ENCODE data around the gene PLVAP. TPM values are rescaled to one million over a fixed set of nuclear protein-coding genes. Genes with fewer than 3 reads are reported as not detected.
A peak's percentile ranks its signal among the peaks of the same experiment; 100 is the strongest.

The PLVAP gene
- total and polyA plus RNA-seq, 9 of the 15 experiments (the other 6 are each of a cell fraction or from before 2014, with no cell fraction given) = 0.09 to 0.84 (median 0.51) TPM; not detected in 4

DNA sequence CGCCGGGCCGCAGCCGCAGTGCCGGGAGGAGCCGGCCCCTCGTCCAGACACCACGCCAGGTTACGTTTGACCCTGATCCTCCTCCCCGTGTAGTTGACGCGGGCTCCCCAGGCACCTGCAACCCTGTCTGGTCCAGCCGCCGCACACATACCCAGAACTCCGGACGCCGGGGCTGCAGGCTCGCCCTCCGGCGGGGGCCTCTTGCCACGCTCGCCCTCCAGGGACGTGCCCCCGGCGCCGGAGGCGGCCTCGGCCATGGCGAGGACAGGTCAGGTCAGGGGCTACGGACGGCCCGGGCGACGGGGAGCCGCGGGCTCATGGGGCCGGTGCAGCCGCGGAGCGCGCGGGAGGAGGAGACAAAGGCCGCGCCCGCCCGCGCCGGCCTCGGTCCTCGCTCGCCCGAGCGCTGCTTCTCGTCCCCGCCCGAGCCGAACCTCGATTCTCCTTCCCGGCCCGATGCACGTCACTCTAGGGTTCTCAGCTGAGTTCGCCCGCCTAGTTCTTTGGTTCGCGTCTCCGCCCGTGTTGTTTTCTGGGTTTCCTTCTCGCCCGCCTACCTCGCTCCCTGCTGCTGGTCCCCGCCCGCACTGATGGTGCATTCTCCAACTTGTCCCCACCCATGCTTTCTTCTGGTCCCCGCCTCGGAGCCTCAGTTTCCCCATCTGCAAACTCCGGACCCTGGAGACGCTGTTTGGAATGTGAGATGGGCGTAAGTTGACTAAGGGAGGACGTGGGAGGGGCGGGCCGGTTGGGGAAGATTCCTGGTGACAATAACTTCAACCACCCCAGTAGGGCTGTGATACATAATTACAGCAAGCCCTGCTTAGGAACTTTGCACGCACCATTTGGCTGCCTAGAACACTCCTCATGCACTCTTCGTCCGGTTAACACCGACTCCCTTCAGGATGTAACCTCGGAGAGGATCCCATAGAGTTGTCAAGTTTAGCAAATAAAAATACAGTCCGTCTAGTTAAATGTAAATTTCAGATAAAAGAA, 42.4 kb downstream of the PLVAP start, which contains the start of gene ANO8 (continued):
- TF ChIP-seq, protein P1, sequence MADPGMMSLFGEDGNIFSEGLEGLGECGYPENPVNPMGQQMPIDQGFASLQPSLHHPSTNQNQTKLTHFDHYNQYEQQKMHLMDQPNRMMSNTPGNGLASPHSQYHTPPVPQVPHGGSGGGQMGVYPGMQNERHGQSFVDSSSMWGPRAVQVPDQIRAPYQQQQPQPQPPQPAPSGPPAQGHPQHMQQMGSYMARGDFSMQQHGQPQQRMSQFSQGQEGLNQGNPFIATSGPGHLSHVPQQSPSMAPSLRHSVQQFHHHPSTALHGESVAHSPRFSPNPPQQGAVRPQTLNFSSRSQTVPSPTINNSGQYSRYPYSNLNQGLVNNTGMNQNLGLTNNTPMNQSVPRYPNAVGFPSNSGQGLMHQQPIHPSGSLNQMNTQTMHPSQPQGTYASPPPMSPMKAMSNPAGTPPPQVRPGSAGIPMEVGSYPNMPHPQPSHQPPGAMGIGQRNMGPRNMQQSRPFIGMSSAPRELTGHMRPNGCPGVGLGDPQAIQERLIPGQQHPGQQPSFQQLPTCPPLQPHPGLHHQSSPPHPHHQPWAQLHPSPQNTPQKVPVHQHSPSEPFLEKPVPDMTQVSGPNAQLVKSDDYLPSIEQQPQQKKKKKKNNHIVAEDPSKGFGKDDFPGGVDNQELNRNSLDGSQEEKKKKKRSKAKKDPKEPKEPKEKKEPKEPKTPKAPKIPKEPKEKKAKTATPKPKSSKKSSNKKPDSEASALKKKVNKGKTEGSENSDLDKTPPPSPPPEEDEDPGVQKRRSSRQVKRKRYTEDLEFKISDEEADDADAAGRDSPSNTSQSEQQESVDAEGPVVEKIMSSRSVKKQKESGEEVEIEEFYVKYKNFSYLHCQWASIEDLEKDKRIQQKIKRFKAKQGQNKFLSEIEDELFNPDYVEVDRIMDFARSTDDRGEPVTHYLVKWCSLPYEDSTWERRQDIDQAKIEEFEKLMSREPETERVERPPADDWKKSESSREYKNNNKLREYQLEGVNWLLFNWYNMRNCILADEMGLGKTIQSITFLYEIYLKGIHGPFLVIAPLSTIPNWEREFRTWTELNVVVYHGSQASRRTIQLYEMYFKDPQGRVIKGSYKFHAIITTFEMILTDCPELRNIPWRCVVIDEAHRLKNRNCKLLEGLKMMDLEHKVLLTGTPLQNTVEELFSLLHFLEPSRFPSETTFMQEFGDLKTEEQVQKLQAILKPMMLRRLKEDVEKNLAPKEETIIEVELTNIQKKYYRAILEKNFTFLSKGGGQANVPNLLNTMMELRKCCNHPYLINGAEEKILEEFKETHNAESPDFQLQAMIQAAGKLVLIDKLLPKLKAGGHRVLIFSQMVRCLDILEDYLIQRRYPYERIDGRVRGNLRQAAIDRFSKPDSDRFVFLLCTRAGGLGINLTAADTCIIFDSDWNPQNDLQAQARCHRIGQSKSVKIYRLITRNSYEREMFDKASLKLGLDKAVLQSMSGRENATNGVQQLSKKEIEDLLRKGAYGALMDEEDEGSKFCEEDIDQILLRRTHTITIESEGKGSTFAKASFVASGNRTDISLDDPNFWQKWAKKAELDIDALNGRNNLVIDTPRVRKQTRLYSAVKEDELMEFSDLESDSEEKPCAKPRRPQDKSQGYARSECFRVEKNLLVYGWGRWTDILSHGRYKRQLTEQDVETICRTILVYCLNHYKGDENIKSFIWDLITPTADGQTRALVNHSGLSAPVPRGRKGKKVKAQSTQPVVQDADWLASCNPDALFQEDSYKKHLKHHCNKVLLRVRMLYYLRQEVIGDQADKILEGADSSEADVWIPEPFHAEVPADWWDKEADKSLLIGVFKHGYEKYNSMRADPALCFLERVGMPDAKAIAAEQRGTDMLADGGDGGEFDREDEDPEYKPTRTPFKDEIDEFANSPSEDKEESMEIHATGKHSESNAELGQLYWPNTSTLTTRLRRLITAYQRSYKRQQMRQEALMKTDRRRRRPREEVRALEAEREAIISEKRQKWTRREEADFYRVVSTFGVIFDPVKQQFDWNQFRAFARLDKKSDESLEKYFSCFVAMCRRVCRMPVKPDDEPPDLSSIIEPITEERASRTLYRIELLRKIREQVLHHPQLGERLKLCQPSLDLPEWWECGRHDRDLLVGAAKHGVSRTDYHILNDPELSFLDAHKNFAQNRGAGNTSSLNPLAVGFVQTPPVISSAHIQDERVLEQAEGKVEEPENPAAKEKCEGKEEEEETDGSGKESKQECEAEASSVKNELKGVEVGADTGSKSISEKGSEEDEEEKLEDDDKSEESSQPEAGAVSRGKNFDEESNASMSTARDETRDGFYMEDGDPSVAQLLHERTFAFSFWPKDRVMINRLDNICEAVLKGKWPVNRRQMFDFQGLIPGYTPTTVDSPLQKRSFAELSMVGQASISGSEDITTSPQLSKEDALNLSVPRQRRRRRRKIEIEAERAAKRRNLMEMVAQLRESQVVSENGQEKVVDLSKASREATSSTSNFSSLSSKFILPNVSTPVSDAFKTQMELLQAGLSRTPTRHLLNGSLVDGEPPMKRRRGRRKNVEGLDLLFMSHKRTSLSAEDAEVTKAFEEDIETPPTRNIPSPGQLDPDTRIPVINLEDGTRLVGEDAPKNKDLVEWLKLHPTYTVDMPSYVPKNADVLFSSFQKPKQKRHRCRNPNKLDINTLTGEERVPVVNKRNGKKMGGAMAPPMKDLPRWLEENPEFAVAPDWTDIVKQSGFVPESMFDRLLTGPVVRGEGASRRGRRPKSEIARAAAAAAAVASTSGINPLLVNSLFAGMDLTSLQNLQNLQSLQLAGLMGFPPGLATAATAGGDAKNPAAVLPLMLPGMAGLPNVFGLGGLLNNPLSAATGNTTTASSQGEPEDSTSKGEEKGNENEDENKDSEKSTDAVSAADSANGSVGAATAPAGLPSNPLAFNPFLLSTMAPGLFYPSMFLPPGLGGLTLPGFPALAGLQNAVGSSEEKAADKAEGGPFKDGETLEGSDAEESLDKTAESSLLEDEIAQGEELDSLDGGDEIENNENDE (IDR thresholded peaks at IDR 0.05; ENCODE audit: low read depth, low read length) = no peak
- peak; percentile 43; the same call in 1 of the 2 replicates for TF ChIP-seq E2F1 (CRISPR knock-in tag; IDR thresholded peaks at IDR 0.05)
- TF ChIP-seq BRF1 (IDR thresholded peaks at IDR 0.05; ENCODE audit: borderline replicate concordance, extremely low read depth, insufficient read length) = no peak
- no peak for TF ChIP-seq GABPB2 (CRISPR knock-in tag; conservative IDR thresholded peaks at IDR 0.05)
- TF ChIP-seq RBM39 (optimal IDR thresholded peaks at IDR 0.05; ENCODE audit: low read depth, low read length) = peak; percentile 54
- TF ChIP-seq VEZF1 (CRISPR knock-in tag; IDR thresholded peaks at IDR 0.05) = peak; percentile 61; the same call in 1 of the 2 replicates
- TF ChIP-seq NR0B1 (IDR thresholded peaks at IDR 0.05; ENCODE audit: partially characterized antibody) = no peak
- peak; percentile 53; the same call in 1 of the 2 replicates for TF ChIP-seq ETV1 (tag; conservative IDR thresholded peaks at IDR 0.05; ENCODE audit: low read depth)

All from K562 (cell line).